Nephron progenitor cell (in vitro differentiated cells): ENCODE results near the gene MED28.
"Not testable (repeated sequence)": the region's sequence is repeated elsewhere in the genome, so short reads cannot be mapped to it uniquely, and the experiment has no call there.

Experiments used
- DNase-seq: peaks from one replicate; pipeline ENCODE4 v3.0.0; 2021
- H3K27ac Mint-ChIP-seq: 2 replicates; pipeline ENCODE4 v1.8.0; 2021; ENCODE audit warnings: mild to moderate bottlenecking, moderate library complexity, mixed read lengths
- H3K27me3 Mint-ChIP-seq: 2 replicates; pipeline ENCODE4 v1.8.0; 2021; ENCODE audit warnings: mild to moderate bottlenecking, low read depth, mixed read lengths; ENCODE audit not compliant: poor library complexity
- H3K36me3 Mint-ChIP-seq: 2 replicates; pipeline ENCODE4 v1.8.0; 2021; ENCODE audit warnings: low read depth, mixed read lengths
- H3K4me1 Mint-ChIP-seq: 2 replicates; pipeline ENCODE4 v1.8.0; 2021; ENCODE audit warnings: mixed read lengths
- H3K4me3 Mint-ChIP-seq: 2 replicates; pipeline ENCODE4 v1.8.0; 2021; ENCODE audit warnings: mild to moderate bottlenecking, moderate library complexity, mixed read lengths
- H3K9me3 Mint-ChIP-seq: 2 replicates; pipeline ENCODE4 v1.8.0; 2021; ENCODE audit warnings: mild to moderate bottlenecking, moderate library complexity, mixed read lengths
- CTCF ChIP-seq: fragments of 200-600 bp; sonication (generic); IDR thresholded peaks from 2 replicates; pipeline ENCODE4 v1.5.0; 2021; ENCODE audit warnings: antibody characterized with exemption

MED28 gene, protein sequence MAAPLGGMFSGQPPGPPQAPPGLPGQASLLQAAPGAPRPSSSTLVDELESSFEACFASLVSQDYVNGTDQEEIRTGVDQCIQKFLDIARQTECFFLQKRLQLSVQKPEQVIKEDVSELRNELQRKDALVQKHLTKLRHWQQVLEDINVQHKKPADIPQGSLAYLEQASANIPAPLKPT

DNA sequence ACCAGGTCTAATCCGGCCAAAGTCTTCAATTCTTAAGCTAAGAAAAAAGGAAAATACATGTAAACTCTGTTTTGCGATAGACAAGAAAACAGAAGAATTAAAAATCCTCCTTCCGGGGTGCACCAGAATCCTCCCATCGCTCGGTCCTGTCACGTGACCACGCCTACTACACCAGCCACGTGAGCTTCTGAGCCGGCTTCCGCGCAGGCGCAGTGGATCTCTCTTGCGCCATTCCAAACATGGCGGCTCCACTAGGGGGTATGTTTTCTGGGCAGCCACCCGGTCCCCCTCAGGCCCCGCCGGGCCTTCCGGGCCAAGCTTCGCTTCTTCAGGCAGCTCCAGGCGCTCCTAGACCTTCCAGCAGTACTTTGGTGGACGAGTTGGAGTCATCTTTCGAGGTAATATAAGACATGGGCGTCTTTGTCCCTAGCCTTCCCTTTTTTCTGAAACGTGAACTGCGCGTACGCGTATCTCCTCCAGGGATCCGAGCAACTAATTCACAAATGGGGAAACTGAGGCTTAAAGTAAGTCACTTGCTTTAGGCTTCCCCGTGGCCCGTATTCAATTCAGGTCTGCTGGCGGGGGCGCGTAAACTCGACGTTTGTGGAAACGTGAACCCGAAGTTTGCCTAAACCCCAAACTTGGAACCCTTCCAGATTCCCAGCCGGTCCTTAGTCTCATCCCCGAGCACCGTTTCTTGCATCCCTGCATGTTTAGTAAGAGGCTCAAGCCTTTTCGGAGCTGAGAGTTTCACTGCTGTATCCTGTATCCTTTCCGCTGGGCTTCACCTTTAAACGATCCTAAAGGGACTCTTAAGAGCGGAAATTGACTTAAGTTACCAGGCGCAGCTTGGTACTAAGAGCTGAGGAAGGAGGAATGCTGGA is at the start of gene MED28:
MED28 (plus strand) TSS at position 226 of the 884 bp plus-strand sequence; CDS start at position 240, 14 bp downstream.
- peak within 1 kb of the TSS; percentile 97 for H3K4me3 Mint-ChIP-seq
- peaks cover 23% of the 10 kb centered on the region for H3K36me3 Mint-ChIP-seq
- H3K27ac Mint-ChIP-seq, result peak within 1 kb of the TSS; percentile 95
- DNase-seq, result peak; percentile 96
- H3K4me1 Mint-ChIP-seq, result peaks cover 27% of the 10 kb centered on the region
- no peaks in the 10 kb centered on the region for H3K9me3 Mint-ChIP-seq
- H3K27me3 Mint-ChIP-seq, result no peaks in the 10 kb centered on the region
- TF ChIP-seq CTCF, result no peak

DNA sequence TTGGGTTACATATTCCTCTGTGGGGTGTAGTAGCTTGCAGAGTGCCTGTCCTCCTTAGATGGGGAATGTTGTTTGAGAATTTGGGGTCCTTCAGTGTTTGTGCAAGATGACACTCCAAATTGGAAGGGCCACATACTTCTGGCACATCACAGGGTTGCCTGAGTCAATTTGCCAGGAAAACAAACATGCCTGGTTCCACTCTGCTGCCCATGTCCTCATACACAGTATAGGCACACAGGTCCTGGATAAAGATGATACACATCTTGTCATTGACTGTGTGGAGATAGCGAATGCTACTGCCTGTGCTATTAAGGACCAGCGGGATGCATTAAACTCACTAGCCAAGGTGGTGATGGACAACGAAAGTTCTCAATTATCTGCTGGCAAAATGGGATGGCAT is 48.6 kb upstream of the MED28 start:
- Mint-ChIP-seq H3K27ac (no peak overlapping the region), H3K4me3 (no peak overlapping the region), H3K4me1 (no peaks in the 10 kb centered on the region), H3K36me3 (no peaks in the 10 kb centered on the region), H3K9me3 (peaks cover 3% of the 10 kb centered on the region), H3K27me3 (peaks cover 19% of the 10 kb centered on the region)
- no peak for TF ChIP-seq CTCF
- no peak for DNase-seq

DNA sequence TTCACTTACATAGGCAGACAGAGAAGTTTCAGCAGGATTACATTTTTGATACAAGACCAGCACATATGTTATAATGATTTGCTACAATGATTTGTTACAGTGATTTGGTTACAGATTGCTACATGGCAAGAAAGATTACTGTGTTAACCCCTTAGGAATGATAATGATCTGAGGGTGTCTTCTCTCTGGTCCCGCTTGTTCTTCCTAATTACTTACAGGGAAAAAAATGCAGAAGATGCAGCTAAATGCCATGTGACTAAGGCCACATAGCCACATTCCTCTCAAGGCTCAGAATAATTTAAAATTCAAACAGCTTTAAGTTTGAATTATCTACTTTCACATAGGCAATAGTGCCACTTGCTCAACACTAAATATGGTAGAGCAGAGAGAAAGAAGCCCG is 47.2 kb upstream of the MED28 start:
- no peak for TF ChIP-seq CTCF
- Mint-ChIP-seq H3K9me3 (peaks cover 3% of the 10 kb centered on the region), H3K4me3 (no peak overlapping the region), H3K27me3 (peaks cover 15% of the 10 kb centered on the region), H3K36me3 (no peaks in the 10 kb centered on the region), H3K4me1 (peaks cover 6% of the 10 kb centered on the region), H3K27ac (no peak overlapping the region)
- no peak for DNase-seq

DNA sequence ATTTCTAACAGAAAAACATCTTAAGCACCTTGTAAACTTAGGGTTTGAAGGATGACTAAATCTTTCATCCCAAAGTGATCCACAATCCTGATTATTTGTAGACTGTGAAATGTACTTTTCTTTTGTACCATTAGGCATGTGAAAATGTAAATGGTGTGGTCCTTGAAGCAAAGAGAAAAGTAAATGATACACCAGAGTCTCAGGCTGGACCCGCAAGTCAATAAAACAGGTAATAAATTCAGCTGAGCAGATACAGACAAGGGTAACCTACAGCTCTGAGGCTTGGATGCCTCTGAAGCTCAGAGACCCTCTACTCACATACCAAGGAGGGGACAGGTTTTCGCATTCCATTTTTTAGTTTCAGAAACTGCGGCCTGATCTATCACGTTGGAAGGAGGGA is 40.2 kb upstream of the MED28 start:
- Mint-ChIP-seq H3K36me3 (no peaks in the 10 kb centered on the region), H3K4me1 (peaks cover 29% of the 10 kb centered on the region), H3K27ac (no peak overlapping the region), H3K27me3 (peaks cover 9% of the 10 kb centered on the region), H3K4me3 (no peak overlapping the region), H3K9me3 (no peaks in the 10 kb centered on the region)
- no peak for DNase-seq
- TF ChIP-seq CTCF, result no peak

DNA sequence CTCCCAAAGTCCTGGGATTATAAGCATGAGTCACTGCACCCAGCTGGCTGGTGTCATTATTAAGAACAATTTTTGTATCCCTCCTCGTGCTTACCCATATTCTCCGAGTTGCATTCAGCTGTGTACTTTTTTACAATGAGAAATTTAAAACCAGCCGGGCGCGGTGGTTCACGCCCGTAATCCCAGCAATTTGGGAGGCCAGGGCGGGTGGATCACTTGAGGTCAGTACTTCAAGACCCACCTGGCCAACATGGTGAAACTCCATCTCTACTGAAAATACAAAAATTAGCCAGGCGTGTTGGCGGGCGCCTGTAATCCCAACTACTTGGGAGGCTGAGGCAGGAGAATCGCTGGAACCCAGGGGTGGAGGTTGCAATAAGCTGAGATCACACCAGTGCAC is 39.3 kb upstream of the MED28 start:
- not testable (repeated sequence) for DNase-seq, H3K4me3 Mint-ChIP-seq, H3K9me3 Mint-ChIP-seq, H3K27ac Mint-ChIP-seq, H3K36me3 Mint-ChIP-seq, H3K27me3 Mint-ChIP-seq
- H3K4me1 Mint-ChIP-seq, result peaks cover 29% of the 10 kb centered on the region

GRCh38 chr4:17576932-17577664 is 37.3 kb upstream of the MED28 start, which contains the start of gene LAP3:
Gene LAP3, plus strand, starts transcription at chr4:17577198. Its CDS starts 268 bp downstream, at chr4:17577466.
- no peak for TF ChIP-seq CTCF
- H3K27me3 Mint-ChIP-seq, result peaks cover 4% of the 10 kb centered on the region
- H3K27ac Mint-ChIP-seq, result peak within 1 kb of the TSS; percentile 78
- DNase-seq, result peak; percentile 99
- no peaks in the 10 kb centered on the region for H3K9me3 Mint-ChIP-seq
- peak within 1 kb of the TSS; percentile 90 for H3K4me3 Mint-ChIP-seq
- H3K4me1 Mint-ChIP-seq, result peaks cover 23% of the 10 kb centered on the region
- no peaks in the 10 kb centered on the region for H3K36me3 Mint-ChIP-seq
